Hepatocyte (in vitro differentiated cells): ENCODE measurements around the gene DMXL1.

ENCODE experiments used
- CTCF ChIP-seq: fragments of 200-600 bp; sonication (generic); IDR thresholded peaks from 2 replicates; pipeline ENCODE4 v1.5.1; 2016; ENCODE audit warnings: antibody characterized with exemption, mild to moderate bottlenecking; ENCODE audit not compliant: poor library complexity
- EZH2 ChIP-seq: fragments of 200-600 bp; sonication (generic); IDR thresholded peaks from 2 replicates; pipeline ENCODE4 v1.6.1; 2016; ENCODE audit warnings: antibody characterized with exemption, mild to moderate bottlenecking, borderline replicate concordance

- TF ChIP-seq CTCF: no peak
- TF ChIP-seq EZH2: no peak
These were observed 11.8 kb downstream of the DMXL1 start for GRCh38 chr5:119082691-119083090.
